Measurements from ENCODE around the gene C11orf21. TPM values are rescaled to one million over a fixed set of nuclear protein-coding genes. Genes with fewer than 3 reads are reported as not detected.
A peak's percentile ranks its signal among the peaks of the same experiment; 100 is the strongest.

The C11orf21 gene
- total RNA-seq, 5 donors from 2014 or later (not counting 1 experiment from before 2014, with no cell fraction given) = 62.3 to 133 (median 88.9) TPM

DNA sequence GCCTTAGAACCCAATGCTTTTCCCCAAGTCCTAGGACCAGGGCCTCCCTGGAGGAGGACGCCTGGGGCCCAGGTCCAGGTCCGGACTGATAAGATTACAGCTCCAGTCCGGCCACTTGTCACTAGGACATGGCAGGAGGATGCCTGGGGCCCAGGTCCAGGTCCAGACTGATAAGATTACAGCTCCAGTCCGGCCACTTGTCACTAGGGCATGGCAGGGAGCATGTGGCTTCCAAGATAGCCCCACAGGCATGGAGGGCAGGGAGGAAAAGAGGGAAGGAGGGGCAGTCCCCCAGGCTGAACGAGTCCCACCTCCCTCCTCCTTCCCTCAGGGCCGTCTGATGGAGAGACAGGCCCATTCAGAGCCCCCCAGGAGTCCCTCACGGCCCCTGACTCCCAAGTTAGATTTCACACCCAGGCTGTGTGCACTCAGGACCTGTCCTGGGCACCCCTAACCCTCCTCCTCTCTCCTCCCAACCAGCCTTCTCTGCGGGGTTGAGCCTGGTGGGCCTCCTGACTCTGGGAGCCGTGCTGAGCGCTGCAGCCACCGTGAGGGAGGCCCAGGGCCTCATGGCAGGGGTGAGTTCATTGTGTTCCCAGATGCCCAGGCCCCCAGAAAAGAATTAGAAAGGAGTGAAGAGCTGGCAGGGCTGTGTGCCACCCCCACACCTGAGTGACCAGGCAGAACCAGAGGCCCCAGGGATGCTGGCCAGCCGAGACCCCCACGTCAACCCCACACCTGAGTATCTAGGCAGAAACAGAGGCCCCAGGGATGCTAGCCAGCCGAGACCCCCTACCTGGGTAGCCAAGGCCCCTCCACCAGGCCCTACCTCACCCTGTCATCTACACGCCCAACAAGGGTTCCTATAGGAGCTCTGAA, 2.1 kb upstream of the C11orf21 start:
- H3K4me3 Mint-ChIP-seq = peak overlapping the region; percentile 89 to 98 (median 92)
- CTCF ChIA-PET = interaction anchor here (0.5 to 4.4 kb wide), 6 partner anchors 9 to 1578 kb away, joined by 3 to 42 read pairs (median 4); no protein-coding TSS in a partner anchor
- POLR2A ChIA-PET = no interaction called here

GRCh38 chr11:2302896-2303626, 1.3 kb upstream of the C11orf21 start:
- ChIA-PET POLR2A (no interaction called here), CTCF (interaction anchor here (1.5 to 4.4 kb wide), 3 partner anchors 117 to 118 kb away, joined by 7 to 42 read pairs (median 16); no protein-coding TSS in a partner anchor)
- H3K36me3 ChIP-seq (ENCODE audit: control insufficient read depth in 2 of 2, extremely low read depth in 1 of 2, insufficient read depth in 1 of 2, low read length in 1 of 2) = peaks cover 5 to 20% of the 10 kb centered on the region in 2 donors
- H3K9me3 ChIP-seq = no peaks in the 10 kb centered on the region
- H3K4me1 ChIP-seq (ENCODE audit: control insufficient read depth in 1 of 2, extremely low read depth in 1 of 2, insufficient read depth in 2 of 2, low read length in 2 of 2) = peaks cover 44 to 97% of the 10 kb centered on the region in 2 experiments
- H3K4me1 Mint-ChIP-seq = peaks cover 48 to 72% (median 72%) of the 10 kb centered on the region in 3 donors
- H3K4me3 ChIP-seq (ENCODE audit: control insufficient read depth in 1 of 2, extremely low read depth in 1 of 2, low read length in 1 of 2) = peak overlapping the region; percentile 76 to 81
- H3K27ac Mint-ChIP-seq = peak overlapping the region; percentile 96 to 99
- no peak for ATAC-seq (replicated peaks in 1 of 4)
- no peaks in the 10 kb centered on the region for H3K9me3 Mint-ChIP-seq
- no peaks in the 10 kb centered on the region for H3K27me3 ChIP-seq (replicated peaks in 1 of 2; ENCODE audit: control insufficient read depth in 2 of 2, extremely low read depth in 1 of 2, insufficient read depth in 2 of 2, low read length in 1 of 2)
- no peaks in the 10 kb centered on the region for H3K36me3 Mint-ChIP-seq
- peak overlapping the region; percentile 74 for H3K27ac ChIP-seq (ENCODE audit: low read length)
- 17% methylated on average over 18 of the region's 18 CpGs for WGBS (ENCODE audit: insufficient coverage)
- DNase-seq = peak in 1 of 35 experiments; percentile 32
- H3K4me3 Mint-ChIP-seq = peak overlapping the region; percentile 89 to 98 (median 92)
- no peaks in the 10 kb centered on the region for H3K27me3 Mint-ChIP-seq

More for the DNA sequence above, 2.1 kb upstream of the C11orf21 start:
- Mint-ChIP-seq H3K36me3 (no peaks in the 10 kb centered on the region), H3K27ac (peak overlapping the region; percentile 96 to 99), H3K4me1 (peaks cover 48 to 69% (median 68%) of the 10 kb centered on the region in 3 donors), H3K27me3 (no peaks in the 10 kb centered on the region), H3K9me3 (no peaks in the 10 kb centered on the region)
- peak overlapping the region; percentile 74 for H3K27ac ChIP-seq (ENCODE audit: low read length)
- no peaks in the 10 kb centered on the region for H3K9me3 ChIP-seq
- DNase-seq (peak in 1 of 35 experiments; percentile 13), ATAC-seq (replicated peaks in 1 of 4) (no peak)
- peaks cover 5 to 13% of the 10 kb centered on the region in 2 donors for H3K36me3 ChIP-seq (ENCODE audit: control insufficient read depth in 2 of 2, extremely low read depth in 1 of 2, insufficient read depth in 1 of 2, low read length in 1 of 2)
- no peaks in the 10 kb centered on the region for H3K27me3 ChIP-seq (replicated peaks in 1 of 2; ENCODE audit: control insufficient read depth in 2 of 2, extremely low read depth in 1 of 2, insufficient read depth in 2 of 2, low read length in 1 of 2)
- 96% methylated on average over 7 of the region's 15 CpGs for WGBS (ENCODE audit: insufficient coverage)
- peak overlapping the region; percentile 76 to 81 for H3K4me3 ChIP-seq (ENCODE audit: control insufficient read depth in 1 of 2, extremely low read depth in 1 of 2, low read length in 1 of 2)
- H3K4me1 ChIP-seq (ENCODE audit: control insufficient read depth in 1 of 2, extremely low read depth in 1 of 2, insufficient read depth in 2 of 2, low read length in 2 of 2) = peaks cover 44 to 93% of the 10 kb centered on the region in 2 experiments

DNA sequence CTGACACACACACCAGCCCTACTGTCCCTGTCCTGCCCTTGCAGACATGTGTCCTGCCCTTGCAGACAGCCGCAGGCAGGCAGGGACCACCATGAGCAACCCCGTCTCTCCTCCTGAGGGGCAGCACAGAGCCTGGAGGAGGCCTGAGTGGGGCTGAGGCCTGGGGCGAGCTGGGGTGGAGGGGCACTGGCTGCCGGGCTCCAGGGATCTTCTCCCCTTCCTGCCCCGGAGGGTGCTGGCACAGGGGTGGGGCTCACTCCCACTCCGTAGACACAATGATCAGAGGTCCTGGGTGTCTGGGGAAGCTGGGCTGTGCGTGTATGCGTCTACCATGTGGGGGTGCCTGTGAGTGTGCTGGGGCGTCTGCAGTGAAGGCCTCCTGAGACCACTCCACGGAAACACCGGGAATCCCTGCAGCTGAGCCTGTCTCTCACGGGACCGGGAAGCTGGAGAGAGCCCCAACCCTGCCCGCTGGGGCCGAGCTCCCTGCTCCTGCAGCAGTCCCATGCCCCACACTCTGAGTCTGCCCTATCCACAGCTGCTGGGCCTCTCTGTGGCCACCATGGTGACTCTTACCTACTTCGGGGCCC, 683 bp upstream of the C11orf21 start:
- H3K27ac Mint-ChIP-seq = peak overlapping the region; percentile 96 to 99
- H3K4me3 Mint-ChIP-seq = peak overlapping the region; percentile 89 to 98 (median 92)
- no peaks in the 10 kb centered on the region for H3K9me3 ChIP-seq
- H3K4me1 ChIP-seq (ENCODE audit: control insufficient read depth in 1 of 2, extremely low read depth in 1 of 2, insufficient read depth in 2 of 2, low read length in 2 of 2) = peaks cover 44 to 97% of the 10 kb centered on the region in 2 experiments
- peak overlapping the region; percentile 76 to 81 for H3K4me3 ChIP-seq (ENCODE audit: control insufficient read depth in 1 of 2, extremely low read depth in 1 of 2, low read length in 1 of 2)
- DNase-seq = peak in 8 of 35 experiments; percentile 31 to 54 (median 35)
- H3K9me3 Mint-ChIP-seq = no peaks in the 10 kb centered on the region
- ChIA-PET POLR2A (no interaction called here), CTCF (interaction anchor here (1.0 to 1.5 kb wide), 2 partner anchors 118 kb away, joined by 3 to 7 read pairs; no protein-coding TSS in a partner anchor)
- ATAC-seq (replicated peaks in 1 of 4) = peak; percentile 25 to 40 (median 28)
- peaks cover 5 to 26% of the 10 kb centered on the region in 2 donors for H3K36me3 ChIP-seq (ENCODE audit: control insufficient read depth in 2 of 2, extremely low read depth in 1 of 2, insufficient read depth in 1 of 2, low read length in 1 of 2)
- WGBS (ENCODE audit: insufficient coverage) = 4% methylated on average over 15 of the region's 16 CpGs
- H3K36me3 Mint-ChIP-seq = peaks cover 3% of the 10 kb centered on the region
- peak overlapping the region; percentile 74 for H3K27ac ChIP-seq (ENCODE audit: low read length)
- H3K27me3 ChIP-seq (replicated peaks in 1 of 2; ENCODE audit: control insufficient read depth in 2 of 2, extremely low read depth in 1 of 2, insufficient read depth in 2 of 2, low read length in 1 of 2) = no peaks in the 10 kb centered on the region
- peaks cover 48 to 75% (median 74%) of the 10 kb centered on the region in 3 donors for H3K4me1 Mint-ChIP-seq
- no peaks in the 10 kb centered on the region for H3K27me3 Mint-ChIP-seq

GRCh38 chr11:2300936-2301630, 635 bp downstream of the C11orf21 start:
- H3K4me3 Mint-ChIP-seq = peak overlapping the region; percentile 89 to 98 (median 92)
- H3K36me3 Mint-ChIP-seq = peaks cover 6% of the 10 kb centered on the region
- DNase-seq (peak in 5 of 35 experiments; percentile 16 to 45 (median 26)), ATAC-seq (replicated peaks in 1 of 4) (peak in 3 of 4 experiments; percentile 6 to 25 (median 7))
- H3K27me3 Mint-ChIP-seq = no peaks in the 10 kb centered on the region
- Histone ChIP-seq H3K36me3 (ENCODE audit: control insufficient read depth in 2 of 2, extremely low read depth in 1 of 2, insufficient read depth in 1 of 2, low read length in 1 of 2) (peaks cover 12 to 33% of the 10 kb centered on the region in 2 donors), H3K27me3 (replicated peaks in 1 of 2; ENCODE audit: control insufficient read depth in 2 of 2, extremely low read depth in 1 of 2, insufficient read depth in 2 of 2, low read length in 1 of 2) (no peaks in the 10 kb centered on the region), H3K4me3 (ENCODE audit: control insufficient read depth in 1 of 2, extremely low read depth in 1 of 2, low read length in 1 of 2) (peak overlapping the region; percentile 76 to 81), H3K9me3 (no peaks in the 10 kb centered on the region), H3K27ac (ENCODE audit: low read length) (peak overlapping the region; percentile 74), H3K4me1 (ENCODE audit: control insufficient read depth in 1 of 2, extremely low read depth in 1 of 2, insufficient read depth in 2 of 2, low read length in 2 of 2) (peaks cover 41 to 97% of the 10 kb centered on the region in 2 experiments)
- ChIA-PET CTCF (interaction anchor here (0.5 to 1.5 kb wide), 5 partner anchors 84 to 230 kb away, joined by 3 to 7 read pairs (median 3); no protein-coding TSS in a partner anchor), POLR2A (interaction anchor here in 1 of 2 donors (0.5 kb wide), 1 partner anchor 1082 kb away, joined by 8 read pairs; no protein-coding TSS in a partner anchor)
- WGBS (ENCODE audit: insufficient coverage) = 2% methylated on average over 18 of the region's 24 CpGs
- peaks cover 42 to 74% (median 67%) of the 10 kb centered on the region in 3 donors for H3K4me1 Mint-ChIP-seq
- H3K9me3 Mint-ChIP-seq = no peaks in the 10 kb centered on the region
- peak overlapping the region; percentile 96 to 99 for H3K27ac Mint-ChIP-seq

DNA sequence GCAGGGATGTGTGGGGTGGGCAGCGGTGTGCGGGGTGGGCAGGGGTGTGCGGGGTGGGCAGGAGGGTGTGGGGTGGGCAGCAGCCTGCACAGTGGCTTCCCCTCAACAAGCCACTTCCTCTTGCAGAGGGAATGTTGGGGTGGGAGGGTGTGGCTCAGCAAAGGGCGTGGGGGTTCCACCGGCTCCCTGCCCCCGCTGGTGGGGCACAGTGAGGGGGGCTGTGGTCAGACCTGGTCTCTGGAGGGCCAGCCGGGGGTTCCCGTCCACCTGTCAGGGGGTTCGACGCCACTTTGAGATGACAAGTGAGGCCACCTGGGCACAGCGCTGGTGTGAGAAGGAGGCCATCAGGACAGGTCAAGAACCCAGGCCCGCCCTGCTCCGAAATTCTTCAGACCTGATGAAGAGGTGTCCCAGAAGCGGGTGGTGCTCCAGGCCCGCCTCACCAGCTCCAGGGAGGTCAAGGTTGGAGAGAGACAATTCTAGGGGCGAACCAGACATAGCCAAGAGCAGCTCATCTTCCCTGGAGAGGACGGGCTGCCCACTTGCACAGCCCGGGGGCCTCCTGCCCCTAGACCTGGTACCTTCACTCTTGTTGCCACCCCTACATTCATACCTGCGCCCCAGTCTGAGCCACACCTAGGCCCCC, 1.3 kb downstream of the C11orf21 start:
- peak; percentile 12 to 50 (median 38) for ATAC-seq (replicated peaks in 1 of 4)
- peak overlapping the region; percentile 96 to 99 for H3K27ac Mint-ChIP-seq
- DNase-seq = peak in 11 of 35 experiments; percentile 29 to 49 (median 42)
- Histone ChIP-seq H3K27ac (ENCODE audit: low read length) (peak overlapping the region; percentile 74), H3K4me3 (ENCODE audit: control insufficient read depth in 1 of 2, extremely low read depth in 1 of 2, low read length in 1 of 2) (peak overlapping the region; percentile 76 to 81), H3K36me3 (ENCODE audit: control insufficient read depth in 2 of 2, extremely low read depth in 1 of 2, insufficient read depth in 1 of 2, low read length in 1 of 2) (peaks cover 12 to 33% of the 10 kb centered on the region in 2 donors), H3K27me3 (replicated peaks in 1 of 2; ENCODE audit: control insufficient read depth in 2 of 2, extremely low read depth in 1 of 2, insufficient read depth in 2 of 2, low read length in 1 of 2) (no peaks in the 10 kb centered on the region), H3K4me1 (ENCODE audit: control insufficient read depth in 1 of 2, extremely low read depth in 1 of 2, insufficient read depth in 2 of 2, low read length in 2 of 2) (peaks cover 38 to 90% of the 10 kb centered on the region in 2 experiments), H3K9me3 (no peaks in the 10 kb centered on the region)
- ChIA-PET POLR2A (no interaction called here), CTCF (interaction anchor here in 1 of 2 donors (1.2 kb wide), 1 partner anchor 149 kb away, joined by 3 read pairs; no protein-coding TSS in a partner anchor)
- 24% methylated on average over 10 of the region's 19 CpGs for WGBS (ENCODE audit: insufficient coverage)
- no peaks in the 10 kb centered on the region for H3K9me3 Mint-ChIP-seq
- H3K36me3 Mint-ChIP-seq = peaks cover 6% of the 10 kb centered on the region
- H3K27me3 Mint-ChIP-seq = no peaks in the 10 kb centered on the region
- peak overlapping the region; percentile 89 to 98 (median 92) for H3K4me3 Mint-ChIP-seq
- peaks cover 35 to 68% (median 60%) of the 10 kb centered on the region in 3 donors for H3K4me1 Mint-ChIP-seq

Data from T-cell (primary cell).